ENCODE results near the gene PPDPF.
"Not testable (repeated sequence)": the region's sequence is repeated elsewhere in the genome, so short reads cannot be mapped to it uniquely, and the experiment has no call there.

The PPDPF gene, protein sequence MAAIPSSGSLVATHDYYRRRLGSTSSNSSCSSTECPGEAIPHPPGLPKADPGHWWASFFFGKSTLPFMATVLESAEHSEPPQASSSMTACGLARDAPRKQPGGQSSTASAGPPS

DNA sequence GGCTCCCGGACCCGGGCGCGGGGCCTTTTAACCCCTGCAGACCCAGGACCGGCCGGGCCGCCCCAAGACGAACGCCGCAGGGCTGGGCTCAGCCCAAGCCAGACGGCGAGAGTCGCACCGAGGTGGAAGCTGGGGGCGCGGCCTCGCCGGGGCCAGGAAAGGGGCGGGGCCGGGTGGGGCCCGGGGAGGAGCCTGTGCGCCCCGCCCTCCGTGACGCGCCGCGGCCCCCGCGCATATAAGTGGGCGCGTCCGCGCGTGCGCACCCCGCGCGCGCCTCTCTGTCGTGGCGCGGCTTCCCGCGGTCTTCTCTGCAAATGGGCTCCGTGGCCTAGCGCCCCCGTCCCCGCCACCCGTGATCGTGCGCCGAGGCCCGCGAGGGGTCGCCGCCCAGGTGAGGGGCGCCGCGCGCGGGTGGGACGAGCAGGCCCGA, at the start of gene PPDPF:
TSS of gene PPDPF (plus strand) at position 262 of the 430 bp plus-strand sequence. CDS start 544 bp downstream, outside the sequence.
- peak; percentile 79 for DNase-seq

DNA sequence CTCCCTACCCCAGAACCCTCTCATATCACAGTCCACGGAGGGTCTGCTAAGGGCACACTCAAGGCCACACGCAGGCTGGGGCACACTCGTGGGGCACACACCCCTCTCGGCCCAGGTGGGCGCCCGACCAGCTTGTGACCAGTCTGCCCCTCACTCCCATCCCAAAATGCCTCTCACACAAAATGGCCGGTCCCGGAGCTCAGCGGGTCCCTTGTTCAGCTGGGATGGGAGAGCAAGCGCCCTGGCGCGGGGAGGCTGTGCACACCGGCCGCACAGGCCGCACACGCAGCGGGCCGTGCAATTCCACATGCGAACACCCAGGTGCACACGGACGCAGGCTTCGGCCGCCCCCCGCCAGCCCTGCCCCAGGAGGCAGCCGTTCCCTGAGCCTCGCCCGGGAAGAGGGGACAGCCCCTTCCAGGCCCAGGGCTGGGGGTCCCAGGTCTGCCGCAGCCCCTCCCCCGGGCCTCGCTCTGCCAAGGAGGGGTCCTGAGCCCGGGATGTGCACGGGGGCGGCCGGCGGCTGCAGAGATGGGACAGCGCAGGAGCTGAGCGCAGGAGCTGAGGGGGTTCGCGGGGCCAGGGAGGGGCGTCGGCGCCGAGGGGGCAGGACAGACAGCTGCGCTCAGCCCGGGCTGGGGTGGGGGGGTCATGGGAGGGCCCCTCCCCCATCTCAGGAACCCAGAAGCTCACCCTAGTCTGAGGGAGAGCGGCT, 49.4 kb upstream of the PPDPF start:
- no peak for DNase-seq

DNA sequence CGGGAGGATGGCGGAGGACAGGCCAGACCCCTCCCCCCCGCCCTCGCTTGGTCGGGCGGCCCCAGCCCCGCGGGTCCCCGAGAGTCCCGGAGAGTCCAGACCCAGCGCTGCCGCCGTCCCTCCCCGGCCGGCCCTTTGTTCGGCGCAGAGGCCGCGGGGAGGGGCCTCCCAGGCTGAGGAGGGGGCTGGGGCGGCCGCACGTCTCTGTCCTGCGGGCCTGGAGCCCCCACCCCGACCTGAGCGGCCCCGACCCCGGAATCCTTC, 48.9 kb upstream of the PPDPF start:
- DNase-seq: no peak

DNA sequence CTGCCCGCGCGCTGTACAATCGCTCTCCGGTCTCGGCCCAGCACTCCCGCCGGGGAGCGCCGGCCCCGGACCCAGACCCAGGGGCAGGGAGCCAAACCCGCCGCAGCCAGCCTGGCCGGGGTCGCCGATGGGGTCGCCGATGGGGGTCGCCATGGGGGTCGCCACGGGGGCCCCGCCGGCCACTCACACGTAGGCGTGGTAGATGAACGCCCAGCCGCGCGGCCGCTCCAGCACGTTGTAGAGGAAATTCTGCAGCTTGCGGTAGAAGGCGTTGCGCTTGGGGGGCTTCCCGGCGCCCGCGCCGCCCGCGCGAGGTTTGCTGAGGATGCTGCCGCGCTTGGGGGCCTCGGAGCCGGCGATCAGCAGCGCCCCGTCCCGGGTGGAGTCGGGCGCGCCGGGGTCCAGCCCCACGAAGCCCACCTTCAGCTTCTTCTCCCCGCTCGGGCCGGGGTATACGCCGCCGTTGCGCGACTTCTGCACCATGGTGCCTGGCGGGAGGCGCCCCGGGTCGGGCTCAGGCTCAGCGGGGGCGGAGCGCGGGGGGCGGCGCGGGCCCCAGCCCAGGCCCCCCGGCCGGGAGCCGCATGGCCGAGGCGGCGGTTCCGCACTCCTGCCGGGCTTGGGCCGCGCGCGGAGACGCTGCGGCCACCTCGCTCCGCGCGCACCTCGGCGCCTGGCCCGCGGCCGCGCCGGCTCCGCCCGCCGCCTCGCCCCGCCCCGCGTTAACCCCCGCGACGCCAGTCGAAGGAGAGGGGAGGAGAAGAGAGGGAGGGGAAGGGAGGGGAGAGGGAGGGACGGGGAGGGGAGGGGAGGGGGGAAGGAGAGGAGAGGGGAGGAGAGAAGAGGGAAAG, 48.4 kb upstream of the PPDPF start, which contains the start of gene KCNQ2:
TSS of gene KCNQ2 (minus strand) at position 675 of the 851 bp plus-strand sequence. CDS start at position 483, 192 bp downstream.
- no peak for DNase-seq

DNA sequence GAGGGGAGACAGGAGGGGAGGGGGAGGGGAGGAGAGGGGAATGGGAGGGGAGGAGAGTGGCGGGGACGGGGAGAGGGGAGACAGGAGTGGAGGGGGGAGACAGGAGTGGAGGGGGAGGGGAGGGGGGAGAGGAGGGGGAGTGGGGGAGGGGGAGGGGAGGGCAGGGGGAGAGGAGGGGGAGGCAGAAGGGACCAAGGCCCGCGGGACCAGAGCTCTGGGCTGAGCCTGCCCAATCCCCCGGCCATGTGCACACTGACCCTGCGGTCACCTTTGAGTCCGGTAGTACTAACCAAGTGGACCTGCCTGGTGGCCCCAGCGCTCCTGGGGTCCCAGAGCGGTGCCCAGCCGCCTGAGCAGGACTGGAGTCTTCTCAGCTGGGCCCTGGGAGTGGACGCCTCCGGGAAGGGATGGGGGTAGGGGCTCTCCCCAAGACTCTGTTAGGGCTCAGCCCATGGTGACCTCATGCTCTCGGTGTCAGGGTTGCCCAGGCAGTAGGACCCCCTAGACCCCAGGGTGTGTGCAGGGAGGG, 47.6 kb upstream of the PPDPF start:
- no peak for DNase-seq

DNA sequence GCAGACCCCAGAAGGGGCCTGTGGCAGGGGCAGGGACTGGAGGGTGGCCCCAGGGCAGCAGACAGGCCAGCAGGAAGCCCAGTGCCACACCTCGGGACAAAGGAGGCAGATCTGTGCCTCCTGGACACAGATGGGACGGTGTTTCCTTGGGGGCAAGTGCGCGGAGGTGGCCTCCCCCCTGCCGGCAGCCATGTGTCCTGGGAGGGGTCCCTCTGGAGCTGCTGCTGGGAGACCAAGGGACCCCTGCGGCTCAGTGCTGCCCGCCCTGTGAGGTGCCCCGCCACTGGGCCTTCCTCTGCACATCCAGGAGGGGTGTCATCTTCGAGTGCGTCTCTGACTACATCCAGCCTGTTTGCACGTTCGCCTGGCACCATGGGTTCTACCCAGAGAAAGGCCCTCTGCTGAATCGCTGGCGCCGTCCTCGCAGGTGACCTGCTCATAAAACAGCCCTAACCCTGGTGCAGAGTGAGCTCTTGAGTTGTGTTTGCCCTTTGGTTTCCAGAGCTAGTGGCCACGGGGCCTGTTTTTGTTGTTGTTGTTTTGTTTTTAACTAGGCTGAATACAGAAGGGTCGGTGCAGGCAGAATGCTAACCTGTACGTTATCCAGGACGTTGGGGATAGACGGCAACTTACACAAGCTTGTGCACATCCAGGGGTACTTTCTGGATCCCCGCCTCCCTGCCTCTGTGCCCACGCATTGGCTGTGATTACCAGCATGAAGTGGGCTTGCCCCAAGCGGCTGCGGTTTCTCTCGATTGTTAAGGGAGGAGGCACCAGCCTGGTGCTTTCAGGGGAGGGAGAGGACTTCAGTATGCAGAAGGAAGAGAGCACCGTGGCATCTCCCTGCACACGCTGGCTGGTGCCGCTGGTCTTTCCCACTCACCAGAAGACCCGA, 46.8 kb upstream of the PPDPF start:
- DNase-seq: no peak

DNA sequence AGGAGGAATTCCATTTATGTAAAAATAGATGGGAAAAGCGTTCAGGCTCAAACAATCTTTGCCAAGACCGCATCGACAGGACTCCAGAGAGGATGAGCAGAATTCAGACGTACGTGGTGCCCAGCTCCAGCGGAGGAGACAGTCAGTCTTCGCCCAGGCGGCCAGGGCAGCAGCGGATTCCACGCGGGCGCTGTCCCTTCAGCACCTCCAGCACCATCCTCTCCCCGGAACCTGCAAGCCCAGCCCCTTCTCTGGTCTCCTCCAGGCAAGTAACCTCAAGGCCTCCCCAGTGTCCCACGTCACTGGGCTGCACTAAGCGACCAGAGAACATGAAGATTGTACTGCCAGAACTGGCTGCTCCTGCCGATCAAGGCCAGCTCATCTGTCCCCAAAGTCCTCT, 45.4 kb upstream of the PPDPF start:
- no peak for DNase-seq

DNA sequence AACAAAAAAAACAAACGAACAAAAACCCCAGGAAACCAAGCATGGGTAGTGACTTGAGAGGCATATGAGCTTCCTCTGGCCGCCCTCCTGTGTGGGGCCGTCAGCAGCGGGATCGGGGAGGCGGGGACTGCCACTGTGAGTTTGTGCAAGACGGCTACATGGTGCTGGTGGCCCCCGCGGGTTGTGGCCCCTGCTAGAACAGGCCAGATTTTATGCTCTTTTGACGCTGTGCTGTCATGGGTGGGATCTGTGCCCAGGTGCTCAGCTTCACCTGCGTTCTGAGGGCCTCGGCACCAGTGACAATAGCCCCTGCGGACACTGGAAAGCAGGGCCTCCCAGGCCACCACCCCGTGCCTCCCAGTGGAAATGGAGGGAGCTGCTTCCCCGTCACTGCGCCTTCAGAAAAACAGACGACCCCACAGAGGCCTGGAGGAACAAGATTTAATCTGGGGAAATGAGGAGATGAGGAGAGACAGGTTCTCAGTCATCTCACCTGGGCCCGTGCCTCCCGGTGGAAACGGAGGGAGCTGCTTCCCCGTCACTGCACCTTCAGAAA, 43.4 kb upstream of the PPDPF start:
- no peak for DNase-seq

DNA sequence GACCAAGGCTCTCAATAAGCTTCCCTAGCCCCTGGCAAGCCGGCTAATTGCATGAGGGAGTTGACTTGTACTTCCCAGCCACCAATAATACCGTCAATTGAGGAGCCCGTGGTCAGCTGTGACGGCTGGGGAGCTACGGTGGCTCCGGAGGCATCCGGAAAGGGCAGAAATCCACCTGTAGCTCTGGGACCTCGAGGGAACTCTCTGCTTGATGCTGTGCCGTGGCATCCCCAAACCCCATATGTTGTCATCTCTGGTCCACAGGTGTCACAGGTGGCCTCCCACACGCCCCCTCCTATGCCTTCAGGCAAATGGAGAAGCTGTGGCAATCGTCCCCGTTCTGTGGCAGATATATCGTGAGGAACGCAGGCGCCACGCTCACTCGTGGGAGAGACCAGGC, 42.6 kb upstream of the PPDPF start:
- DNase-seq: no peak

DNA sequence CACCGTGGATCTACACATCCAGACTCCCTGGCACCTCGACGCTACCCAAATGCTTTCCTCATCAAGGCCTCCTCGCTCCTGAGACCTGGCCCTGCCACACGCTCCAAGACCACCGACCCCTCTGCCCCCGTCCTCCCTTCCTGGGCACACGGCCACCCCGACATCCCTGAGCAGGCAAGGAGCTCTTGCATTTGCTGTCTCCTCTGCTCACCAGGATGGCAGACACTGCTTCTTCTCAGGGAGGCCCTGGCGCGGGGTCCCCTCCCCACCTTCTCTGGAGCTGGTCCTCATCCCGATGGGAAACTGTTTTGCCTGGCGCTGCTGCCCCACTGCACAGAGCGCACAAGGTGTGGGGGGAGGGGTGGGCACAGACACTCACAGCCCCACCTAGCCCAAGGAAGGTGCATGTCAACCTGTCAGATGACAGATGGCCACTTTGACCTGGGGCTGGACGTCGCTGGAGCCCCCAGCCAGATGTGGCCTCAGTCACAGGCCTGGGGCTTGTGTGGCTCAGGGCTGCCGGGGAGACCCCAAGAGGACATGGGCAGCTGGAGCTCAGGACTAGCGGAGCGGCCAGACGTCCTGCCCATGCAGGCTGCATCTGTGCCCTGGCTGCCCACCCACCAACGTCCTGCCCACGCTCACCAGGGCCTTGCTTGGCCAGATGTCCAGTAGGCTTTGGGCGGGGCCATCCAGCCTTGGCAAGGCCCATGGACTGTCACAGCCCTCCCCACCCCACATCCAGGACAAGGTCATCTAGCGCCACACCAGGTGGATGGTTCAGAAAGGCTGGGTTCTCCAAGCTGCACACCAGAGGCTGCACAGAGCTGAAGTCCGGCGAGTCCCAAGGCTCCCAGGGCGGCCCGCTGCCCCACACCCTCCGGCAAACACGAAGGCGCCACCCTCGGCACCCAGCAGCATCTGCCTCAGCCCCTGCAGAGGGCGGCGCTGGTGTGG, 41.9 kb upstream of the PPDPF start:
- DNase-seq: no peak

DNA sequence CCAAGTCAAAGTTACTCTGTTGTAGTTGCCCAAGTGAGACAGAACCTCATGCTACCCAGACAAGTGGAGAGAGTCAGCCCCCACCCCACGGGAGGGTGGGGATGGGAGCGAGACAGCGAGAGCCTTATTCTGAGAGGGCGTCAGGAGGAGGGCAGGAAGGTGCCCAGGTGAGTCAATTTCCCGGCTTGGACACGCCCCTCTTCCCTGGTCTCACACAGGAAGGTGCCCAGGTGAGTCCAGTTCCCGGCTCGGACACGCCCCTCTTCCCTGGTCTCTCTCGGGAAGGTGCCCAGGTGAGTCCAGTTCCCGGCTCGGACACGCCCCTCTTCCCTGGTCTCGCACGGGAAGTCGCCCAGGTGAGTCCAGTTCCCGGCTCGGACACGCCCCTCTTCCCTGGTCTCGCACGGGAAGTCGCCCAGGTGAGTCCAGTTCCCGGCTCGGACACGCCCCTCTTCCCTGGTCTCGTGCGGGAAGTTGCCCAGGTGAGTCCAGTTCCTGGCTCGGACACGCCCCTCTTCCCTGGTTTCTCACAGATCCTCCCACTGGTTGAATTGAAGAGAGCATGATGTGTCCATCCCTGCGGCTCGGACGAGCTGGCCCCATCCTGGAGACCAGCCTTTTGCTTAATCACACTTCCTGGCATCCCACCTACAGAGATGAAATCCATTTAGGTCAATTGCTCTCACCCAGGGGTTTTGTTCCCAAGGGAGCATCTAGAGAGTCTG, 40.7 kb upstream of the PPDPF start:
- not testable (repeated sequence) for DNase-seq

DNA sequence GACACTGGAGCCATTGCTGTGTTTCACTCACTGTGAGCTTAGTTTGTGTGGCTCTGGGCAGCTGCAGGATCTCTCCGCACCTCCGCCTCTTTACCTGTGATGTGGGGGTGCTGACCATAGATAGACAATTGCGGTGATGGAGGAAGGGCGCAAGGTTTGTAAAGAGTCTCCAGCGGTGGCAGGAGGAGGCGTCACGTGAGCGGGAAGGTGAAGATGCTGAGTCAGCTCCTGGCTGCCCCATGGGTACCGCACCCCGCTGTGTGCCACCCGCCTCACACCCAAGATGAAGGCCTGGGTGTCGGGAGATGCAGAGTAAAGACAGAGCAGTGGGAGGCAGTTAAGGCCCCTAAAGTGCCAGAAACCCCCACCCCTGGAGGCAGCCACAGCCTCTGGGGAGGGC, 39.1 kb upstream of the PPDPF start:
- no peak for DNase-seq

DNA sequence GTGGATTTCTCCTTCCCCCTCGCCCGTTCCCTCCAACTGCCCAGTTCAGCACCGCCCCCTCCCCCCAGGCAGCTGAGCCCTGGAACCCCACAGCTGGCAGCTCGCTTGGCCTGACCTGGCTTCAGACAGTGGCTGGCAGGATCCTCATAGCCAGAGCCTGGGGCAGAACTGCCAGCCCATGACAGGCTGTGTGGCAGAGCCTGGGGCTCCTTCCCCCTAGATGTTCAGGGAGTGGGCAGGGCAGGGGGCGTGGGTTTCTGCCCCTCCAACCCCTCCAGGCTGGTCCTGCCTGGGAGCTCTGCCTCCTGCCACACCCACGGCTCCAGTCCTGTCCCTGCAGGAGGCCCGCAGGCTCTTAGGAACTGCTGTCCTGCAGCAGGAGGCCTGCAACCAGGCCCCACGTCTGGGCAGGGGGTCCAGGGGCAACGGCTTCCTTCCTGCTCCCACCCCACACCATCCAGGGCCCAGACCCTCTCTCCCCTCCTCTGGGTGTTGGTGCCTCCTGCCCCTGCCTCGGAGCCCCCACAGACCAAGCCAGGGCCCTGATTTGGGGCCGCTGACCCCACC, 38.5 kb upstream of the PPDPF start:
- DNase-seq: no peak

DNA sequence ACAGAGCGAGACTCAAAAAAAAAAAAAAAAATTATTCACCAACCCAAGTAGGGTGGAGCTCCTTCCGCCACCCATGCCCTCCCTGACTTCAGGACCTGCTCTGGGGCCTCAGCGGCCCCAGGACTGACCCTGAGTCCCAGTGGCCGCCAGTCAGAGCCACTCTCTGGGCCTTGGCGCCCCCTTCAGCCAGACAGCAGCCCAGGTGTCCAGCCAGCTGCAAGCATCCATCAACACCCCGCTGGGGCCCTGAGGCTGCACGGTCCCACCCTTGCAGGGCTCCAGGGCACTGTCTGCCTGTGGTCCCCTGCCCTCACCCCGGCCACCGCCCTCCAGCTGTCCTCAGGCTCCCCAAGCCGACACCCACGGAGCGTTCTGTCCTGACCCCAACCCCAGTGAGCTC, 36.7 kb upstream of the PPDPF start:
- no peak for DNase-seq

DNA sequence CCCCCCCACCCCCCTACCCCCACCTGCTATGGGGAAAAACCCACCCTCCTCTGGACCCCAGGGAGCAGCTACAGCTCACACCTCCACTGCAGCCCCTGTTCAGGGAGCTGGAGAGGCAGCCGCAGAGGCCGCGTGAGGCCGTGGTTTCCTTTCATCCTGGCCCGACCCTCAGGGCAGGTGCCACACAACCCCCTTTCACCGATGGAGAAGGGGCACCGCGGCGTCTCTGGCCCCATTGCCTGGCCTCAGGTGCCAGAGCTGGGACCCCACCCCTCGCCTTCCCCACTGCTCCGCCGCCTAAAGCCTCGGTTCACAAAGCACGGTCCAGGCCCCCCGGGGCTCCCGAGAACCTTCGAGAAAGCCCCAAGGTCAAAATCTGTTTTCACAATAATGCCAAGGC, 36.3 kb upstream of the PPDPF start:
- no peak for DNase-seq

DNA sequence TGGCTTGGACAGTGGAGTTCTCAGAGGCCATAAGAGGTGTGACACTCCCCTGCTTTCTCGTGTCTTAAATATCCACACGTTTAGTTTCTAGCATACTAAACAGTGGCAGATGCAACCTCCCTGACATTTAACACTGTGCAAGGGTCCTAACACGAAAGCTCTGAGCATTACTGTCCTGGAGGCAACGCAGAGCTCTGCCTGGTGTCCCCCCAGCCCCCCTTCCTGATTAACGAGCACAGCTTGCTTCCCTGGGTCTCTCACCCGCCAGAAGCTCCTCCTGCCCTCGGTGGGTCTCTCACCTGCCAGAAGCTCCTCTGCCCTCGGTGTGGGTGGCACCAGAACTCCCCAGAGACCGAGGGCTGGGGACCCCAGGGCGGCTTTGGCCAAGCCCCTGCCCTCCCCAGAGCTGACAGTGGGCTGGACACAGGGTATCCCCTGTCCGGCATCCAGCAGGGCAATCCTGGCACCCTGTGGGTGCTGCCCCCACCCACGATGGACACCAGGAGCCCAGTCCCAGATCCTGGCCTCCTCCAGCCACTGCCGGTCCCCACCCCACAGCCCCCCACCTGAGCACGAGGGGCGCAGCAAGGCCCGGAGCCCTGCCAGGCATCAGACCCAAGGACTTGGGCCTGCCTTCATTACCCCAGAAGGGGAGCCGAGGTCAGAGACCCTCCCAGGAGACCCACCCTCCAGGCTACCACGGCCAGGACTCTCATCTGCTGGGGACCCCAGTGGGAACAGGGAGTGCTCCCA, 35.7 kb upstream of the PPDPF start:
- no peak for DNase-seq

DNA sequence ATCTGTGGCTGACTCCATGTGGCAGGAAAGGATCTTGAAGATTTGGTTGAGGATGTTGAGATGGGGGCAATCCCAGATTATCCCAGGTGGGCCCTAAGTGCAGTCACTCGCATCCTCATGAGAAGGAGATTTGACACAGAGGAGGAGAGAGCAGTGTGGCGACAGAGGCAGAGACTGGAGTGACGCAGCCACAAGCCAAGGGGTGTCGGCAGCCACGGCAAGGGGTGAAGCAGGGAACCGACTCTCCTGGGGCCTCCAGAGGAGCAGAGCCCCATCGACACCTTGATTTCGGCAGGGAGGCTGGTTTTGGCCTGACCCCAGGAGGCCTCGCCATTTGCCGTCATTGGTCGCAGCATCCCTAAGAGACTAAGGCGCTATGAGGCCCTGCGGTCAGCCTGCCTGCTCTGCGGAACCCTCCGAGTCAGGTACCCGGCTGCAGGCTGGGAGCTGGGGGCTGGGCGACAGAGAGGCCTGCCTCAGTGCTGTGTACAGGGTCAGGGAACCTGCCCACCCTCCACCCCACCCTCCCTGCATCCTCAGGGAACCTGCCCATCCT, 34.2 kb upstream of the PPDPF start:
- no peak for DNase-seq

DNA sequence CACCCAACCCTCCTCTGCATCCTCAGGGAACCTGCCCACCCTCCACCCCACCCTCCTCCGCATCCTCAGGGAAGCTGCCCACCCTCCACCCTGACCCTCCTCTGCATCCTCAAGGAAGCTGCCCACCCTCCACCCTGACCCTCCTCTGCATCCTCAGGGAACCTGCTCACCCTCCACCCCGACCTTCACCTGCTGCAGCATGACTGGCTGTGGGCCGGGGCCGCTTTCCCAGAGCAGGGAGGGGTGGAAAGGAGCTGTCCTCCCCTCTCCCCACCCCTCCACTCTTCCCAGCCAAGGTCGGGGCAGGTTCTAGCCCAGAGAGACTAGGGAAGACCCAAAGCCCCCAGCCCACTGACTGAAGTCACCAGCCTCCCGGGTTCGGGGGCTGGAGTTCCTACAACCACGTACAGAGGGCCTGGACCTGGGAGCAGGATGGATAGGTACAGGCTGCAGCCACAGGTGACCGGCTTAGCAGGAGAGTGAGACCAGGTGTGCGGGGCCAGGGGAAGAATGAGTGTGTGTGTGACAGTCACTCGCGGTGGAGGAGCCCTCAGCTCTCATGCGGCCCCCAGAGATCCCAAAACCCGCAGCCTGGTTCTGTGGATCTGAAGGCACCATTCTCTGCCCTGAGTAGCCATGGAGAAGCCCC, 33.3 kb upstream of the PPDPF start:
- DNase-seq: no peak
